Liver (tissue), 9 donors: ENCODE results near the gene TNF. TPM values are rescaled to one million over a fixed set of nuclear protein-coding genes. Genes with fewer than 3 reads are reported as not detected.

Experiments
- DNase-seq: peaks from one replicate; pipeline ENCODE4 v3.0.0-alpha.2; 2017; ENCODE audit warnings: low spot score
- H3K27ac ChIP-seq, 2 donors: one replicate each; pipeline ENCODE4 v1.7.0; 2013; ENCODE audit warnings: inconsistent platforms in 2 of 2, low read length in 2 of 2, control low read depth in 1 of 2, low read depth in 1 of 2, mild to moderate bottlenecking in 1 of 2
- H3K27me3 ChIP-seq, 4 donors: one replicate each; pipeline versions ENCODE4 v1.6.1 to v1.7.0; 2013; ENCODE audit warnings: low read length in 3 of 4, inconsistent platforms in 1 of 4, mild to moderate bottlenecking in 1 of 4, moderate library complexity in 1 of 4; ENCODE audit not compliant: control insufficient read depth in 4 of 4, insufficient read depth in 4 of 4
- H3K36me3 ChIP-seq, 4 donors: one replicate each; pipeline versions ENCODE4 v1.6.1 to v1.7.0; 2013; ENCODE audit warnings: low read length in 3 of 4, mild to moderate bottlenecking in 3 of 4, low read depth in 1 of 4, moderate library complexity in 1 of 4; ENCODE audit not compliant: control insufficient read depth in 4 of 4, insufficient read depth in 3 of 4
- H3K4me1 ChIP-seq, 4 donors: one replicate each; pipeline versions ENCODE4 v1.6.1 to v1.7.0; 2013; ENCODE audit warnings: low read length in 3 of 4, mild to moderate bottlenecking in 3 of 4, moderate library complexity in 1 of 4; ENCODE audit not compliant: control insufficient read depth in 4 of 4, insufficient read depth in 4 of 4
- H3K4me3 ChIP-seq, 3 donors: one replicate each; pipeline versions ENCODE4 v1.6.1 to v1.7.0; 2013; ENCODE audit warnings: low read length in 3 of 3, control low read depth in 1 of 3, low read depth in 1 of 3, mild to moderate bottlenecking in 1 of 3
- H3K9ac ChIP-seq, 2 donors: one replicate each; pipeline ENCODE4 v1.7.0; 2013; ENCODE audit warnings: low read length in 2 of 2, mild to moderate bottlenecking in 2 of 2, moderate library complexity in 2 of 2, control low read depth in 1 of 2, low read depth in 1 of 2
- H3K9me3 ChIP-seq, 4 donors: one replicate each; pipeline versions ENCODE4 v1.6.1 to v1.7.0; 2013; ENCODE audit warnings: low read length in 3 of 4; ENCODE audit not compliant: control insufficient read depth in 4 of 4
- ATF3 ChIP-seq: IDR thresholded peaks from 2 replicates; pipeline ENCODE4 v1.6.1; 2016; ENCODE audit warnings: antibody characterized with exemption
- CTCF ChIP-seq: fragments of 150-350 bp; IDR thresholded peaks from 2 replicates; pipeline ENCODE4 v1.5.1; 2017; ENCODE audit warnings: improper control_type of control experiment, low read depth, low read length; ENCODE audit not compliant: missing input control
- FOXA1 ChIP-seq: IDR thresholded peaks from 2 replicates; pipeline ENCODE4 v1.6.1; 2016; ENCODE audit warnings: antibody characterized with exemption
- FOXA2 ChIP-seq: IDR thresholded peaks from 2 replicates; pipeline ENCODE4 v1.6.1; 2016; ENCODE audit warnings: antibody characterized with exemption
- GABPA ChIP-seq, 2 donors: IDR thresholded peaks in 1 of 2; conservative IDR thresholded peaks in 1 of 2; 2 replicates each; pipeline ENCODE4 v1.6.1; 2016; ENCODE audit warnings: antibody characterized with exemption in 2 of 2, mild to moderate bottlenecking in 1 of 2, moderate library complexity in 1 of 2
- HNF4A ChIP-seq, 2 donors: conservative IDR thresholded peaks; 2 replicates each; pipeline ENCODE4 v1.6.1; 2016; ENCODE audit warnings: antibody characterized with exemption in 2 of 2, mild to moderate bottlenecking in 2 of 2
- HNF4G ChIP-seq: IDR thresholded peaks from 2 replicates; pipeline ENCODE4 v1.6.1; 2016; ENCODE audit warnings: antibody characterized with exemption
- MAX ChIP-seq: IDR thresholded peaks from 2 replicates; pipeline ENCODE4 v1.6.1; 2016; ENCODE audit warnings: antibody characterized with exemption
- NR2F2 ChIP-seq: IDR thresholded peaks from 2 replicates; pipeline ENCODE4 v1.6.1; 2016; ENCODE audit warnings: antibody characterized with exemption
- RAD21 ChIP-seq, 2 donors: IDR thresholded peaks; 2 replicates each; pipeline ENCODE4 v1.6.1; 2016; ENCODE audit warnings: antibody characterized with exemption in 2 of 2, mild to moderate bottlenecking in 2 of 2
- REST ChIP-seq: IDR thresholded peaks from 2 replicates; pipeline ENCODE4 v1.6.1; 2016; ENCODE audit warnings: antibody characterized with exemption, mild to moderate bottlenecking
- RXRA ChIP-seq, 2 donors: IDR thresholded peaks; 2 replicates each; pipeline ENCODE4 v1.6.1; 2017 to 2018; ENCODE audit warnings: antibody characterized with exemption in 2 of 2, mild to moderate bottlenecking in 1 of 2
- SP1 ChIP-seq: IDR thresholded peaks from 2 replicates; pipeline ENCODE4 v1.6.1; 2018; ENCODE audit warnings: antibody characterized with exemption, mild to moderate bottlenecking
- TAF1 ChIP-seq: conservative IDR thresholded peaks from 2 replicates; pipeline ENCODE4 v1.6.1; 2016; ENCODE audit warnings: antibody characterized with exemption, mild to moderate bottlenecking
- YY1 ChIP-seq: IDR thresholded peaks from 2 replicates; pipeline ENCODE4 v1.6.1; 2016; ENCODE audit warnings: antibody characterized with exemption, mild to moderate bottlenecking
- ZBTB33 ChIP-seq: IDR thresholded peaks from 2 replicates; pipeline ENCODE4 v1.6.1; 2016; ENCODE audit warnings: antibody characterized with exemption
- WGBS: extraction: QIAGEN DNeasy Blood & Tissue Kit; methylation state at CpG from one replicate; pipeline ENCODE4 v1.1.7; 2013; 5-methylcytosine and 5-hydroxymethylcytosine counted together
- polyA plus RNA-seq, 2 donors: library from polyadenylated mRNA; stranded (reverse) in 1 of 2; unstranded in 1 of 2; fragments of 200-250 nt in 1 of 2; fragments of >200 nt in 1 of 2; fragmentation: Nextera tagmentation in 1 of 2; extraction: Ambion mirVana in 1 of 2; gene quantifications; one replicate each; pipeline versions ENCODE4 v1.2.1 to v1.2.3, GENCODE V29; 2013 to 2015
- total RNA-seq, 2 donors: library from RNA; depleted of rRNA; stranded (reverse); fragments of >200 nt; gene quantifications; one replicate each; pipeline ENCODE4 v1.2.3, GENCODE V29; 2014
- donor health status: healthy.
- donor health status: healthy.
- donor health status: healthy.
- donor health status: healthy.
- donor health status: healthy.

TNF gene
- total and polyA plus RNA-seq, 4 donors = 0.06 to 0.42 (median 0.19) TPM; not detected in 1

GRCh38 chr6:31624070-31624469 is 48.7 kb downstream of the TNF start:
- H3K27me3 ChIP-seq = no peaks in the 10 kb centered on the region
- H3K27ac ChIP-seq = no peak overlapping the region
- no peaks in the 10 kb centered on the region for H3K9me3 ChIP-seq
- peaks cover 21 to 56% (median 52%) of the 10 kb centered on the region in 4 donors for H3K36me3 ChIP-seq
- no peak overlapping the region for H3K4me3 ChIP-seq
- peaks cover 4 to 14% (median 7%) of the 10 kb centered on the region in 4 donors for H3K4me1 ChIP-seq
- 96% methylated on average over 10 of the region's 10 CpGs for WGBS
- DNase-seq = no peak
- TF ChIP-seq REST (no peak), RXRA (IDR thresholded peaks at IDR 0.05) (no peak), SP1 (no peak), FOXA1 (no peak), YY1 (no peak), TAF1 (no peak), NR2F2 (no peak), RAD21 (IDR thresholded peaks at IDR 0.05) (no peak), HNF4A (conservative IDR thresholded peaks at IDR 0.05) (no peak), ATF3 (no peak), GABPA (IDR thresholded peaks at IDR 0.05 in 1 of 2, conservative IDR thresholded peaks at IDR 0.05 in 1 of 2) (no peak), HNF4G (no peak), FOXA2 (no peak), MAX (no peak), ZBTB33 (no peak), CTCF (no peak)
- no peak overlapping the region for H3K9ac ChIP-seq

GRCh38 chr6:31626952-31627351 is 51.6 kb downstream of the TNF start:
- Histone ChIP-seq H3K36me3 (peaks cover 36 to 79% (median 69%) of the 10 kb centered on the region in 4 donors), H3K4me1 (peaks cover 2 to 4% (median 4%) of the 10 kb centered on the region in 4 donors), H3K27ac (no peak overlapping the region), H3K9me3 (no peaks in the 10 kb centered on the region), H3K4me3 (no peak overlapping the region), H3K9ac (no peak overlapping the region), H3K27me3 (no peaks in the 10 kb centered on the region)
- DNase-seq = no peak
- WGBS = 95% methylated on average over 10 of the region's 10 CpGs
- TF ChIP-seq RXRA (IDR thresholded peaks at IDR 0.05) = no peak
- no peak for TF ChIP-seq YY1
- TF ChIP-seq REST = no peak
- no peak for TF ChIP-seq HNF4G
- TF ChIP-seq TAF1 = no peak
- no peak for TF ChIP-seq FOXA2
- no peak for TF ChIP-seq CTCF
- no peak for TF ChIP-seq ATF3
